WI38 (cell line): Measurements from ENCODE around the gene GPHA2.

Experiments used
- H3K4me3 ChIP-seq: 2 replicates; pipeline ENCODE4 v1.5.1; 2011; ENCODE audit warnings: low read depth, mild to moderate bottlenecking, control low read depth, low read length
- CTCF ChIP-seq: IDR thresholded peaks from 2 replicates; pipeline ENCODE4 v1.5.1; 2012; ENCODE audit warnings: low read depth, mild to moderate bottlenecking, control low read depth, low read length

GPHA2 gene

DNA sequence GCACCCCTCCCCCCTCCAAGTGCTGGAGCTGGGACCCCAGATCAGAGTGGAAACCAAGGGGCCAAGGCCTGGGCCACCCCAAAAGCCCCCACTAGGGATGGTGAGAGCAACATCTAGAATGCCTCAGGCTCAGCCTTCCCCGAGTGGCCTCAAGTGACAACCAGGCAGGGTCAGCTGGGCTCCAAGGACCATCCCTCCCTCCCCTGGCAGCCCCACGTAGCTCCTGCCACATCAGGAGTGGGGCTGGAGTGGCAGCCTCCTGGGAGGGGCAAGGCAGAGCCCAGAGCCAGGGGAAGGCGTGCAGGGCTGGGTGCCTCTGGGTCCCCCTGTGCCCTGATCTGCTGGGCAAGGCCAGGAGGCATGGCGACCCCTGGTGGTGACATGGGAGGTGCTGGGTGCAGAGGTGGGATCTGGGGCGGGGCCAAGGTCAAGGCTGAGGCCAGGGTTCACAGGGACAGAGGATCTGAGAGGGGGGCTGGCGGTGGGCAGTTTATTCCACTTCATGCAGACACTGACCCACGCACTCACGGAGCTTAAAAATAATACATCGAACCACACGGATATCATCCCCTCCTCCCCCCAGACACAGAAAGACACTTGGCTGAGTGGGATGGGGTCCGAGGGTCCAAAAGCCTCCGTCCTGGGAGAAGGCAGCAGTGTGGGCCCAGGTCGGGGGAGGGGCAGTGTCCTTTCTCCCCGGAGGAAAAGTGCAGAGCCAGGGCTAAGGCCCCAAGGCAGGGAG lies 41.5 kb downstream of the GPHA2 start:
- peak; percentile 90 for TF ChIP-seq CTCF
- H3K4me3 ChIP-seq = no peak overlapping the region

DNA sequence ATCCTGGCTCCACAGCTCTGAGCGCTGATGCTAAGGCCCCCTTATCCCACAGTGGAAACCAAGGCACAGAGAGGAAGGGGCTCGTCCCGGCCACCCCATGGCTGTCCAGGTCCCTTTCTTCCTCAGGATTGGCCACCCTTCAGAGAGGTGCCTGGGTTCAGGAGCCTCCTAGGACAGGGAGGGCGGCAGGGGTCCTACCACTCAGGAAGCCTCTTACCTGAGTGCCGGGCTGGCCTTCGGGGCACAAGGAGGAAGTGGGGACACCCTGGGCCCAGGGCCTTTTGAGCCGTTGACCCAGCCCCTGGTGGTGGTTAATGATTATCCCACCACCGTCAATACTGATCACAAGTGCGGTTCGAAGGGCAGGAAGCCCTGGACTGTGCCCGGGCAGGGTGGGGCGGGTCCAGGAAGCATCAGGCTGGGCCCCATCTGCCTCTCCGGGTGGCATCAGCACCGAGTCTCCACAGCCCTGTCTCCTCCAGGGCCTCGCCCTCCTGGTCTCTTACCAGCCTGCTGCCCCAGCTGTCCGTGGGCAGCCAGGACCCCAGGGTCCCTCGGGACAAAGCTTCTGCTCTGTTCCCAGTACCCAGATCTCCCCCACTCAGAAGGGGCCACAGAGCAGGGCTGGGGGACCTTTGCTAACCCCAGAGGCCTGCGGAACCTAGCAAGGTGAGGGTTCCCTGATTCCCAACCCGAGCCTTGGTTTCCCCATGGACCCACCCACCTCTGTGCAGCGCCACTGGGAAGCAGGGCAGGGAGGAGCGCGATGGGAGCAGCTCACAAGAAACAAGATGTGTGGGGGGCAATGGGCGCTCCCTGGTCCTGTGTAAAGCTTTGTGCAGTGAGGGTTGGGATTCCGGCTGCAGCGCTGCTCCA lies 42.3 kb downstream of the GPHA2 start:
- H3K4me3 ChIP-seq = no peak overlapping the region
- no peak for TF ChIP-seq CTCF

DNA sequence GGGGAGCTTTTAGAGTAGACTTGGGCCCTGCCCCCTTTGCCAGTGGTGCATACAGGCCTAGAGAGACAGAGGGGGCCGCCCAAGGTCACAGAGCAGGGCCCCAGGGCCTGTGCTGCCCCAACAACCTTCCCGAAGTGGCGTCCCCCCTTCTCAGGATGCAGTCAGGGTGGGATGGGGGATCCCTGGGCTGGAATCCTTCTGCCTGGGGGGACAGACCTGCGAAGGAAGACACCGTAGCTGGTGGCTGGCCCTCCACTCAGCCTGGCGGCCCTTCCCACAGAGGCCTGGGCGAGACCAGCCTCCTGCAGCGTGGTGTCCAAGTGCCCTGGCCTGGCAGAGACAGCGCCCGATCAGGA lies 42.9 kb downstream of the GPHA2 start:
- H3K4me3 ChIP-seq = no peak overlapping the region
- TF ChIP-seq CTCF = no peak

GRCh38 chr11:64892411-64892831 lies 43.3 kb downstream of the GPHA2 start:
- no peak overlapping the region for H3K4me3 ChIP-seq
- no peak for TF ChIP-seq CTCF

- H3K4me3 ChIP-seq = no peak overlapping the region
- TF ChIP-seq CTCF = no peak
Measured at GRCh38 chr11:64891880-64892279, 43.8 kb downstream of the GPHA2 start.

- no peak for TF ChIP-seq CTCF
- no peak overlapping the region for H3K4me3 ChIP-seq
Measured at GRCh38 chr11:64891215-64891848, 44.4 kb downstream of the GPHA2 start.
